Measurements from ENCODE around the gene RB1. TPM values are rescaled to one million over a fixed set of nuclear protein-coding genes. Genes with fewer than 3 reads are reported as not detected.
"Not testable (repeated sequence)": the region's sequence is repeated elsewhere in the genome, so short reads cannot be mapped to it uniquely, and the experiment has no call there.

The RB1 gene
- total RNA-seq, 2 donors from 2014 or later: 26.5 to 48.1 TPM

- DNase-seq (ENCODE audit: low spot score) (no peak), ATAC-seq (ENCODE audit: insufficient number of reproducible peaks, low FRiP score, low read depth) (no peak)
- Histone ChIP-seq H3K9me3 (no peaks in the 10 kb centered on the region), H3K4me1 (ENCODE audit: control insufficient read depth in 1 of 2, low read depth in 2 of 2) (no peaks in the 10 kb centered on the region), H3K36me3 (no peaks in the 10 kb centered on the region), H3K27ac (no peak overlapping the region), H3K4me3 (no peak overlapping the region), H3K27me3 (replicated peaks; ENCODE audit: insufficient read depth) (no peaks in the 10 kb centered on the region)
- TF ChIP-seq, protein P1, sequence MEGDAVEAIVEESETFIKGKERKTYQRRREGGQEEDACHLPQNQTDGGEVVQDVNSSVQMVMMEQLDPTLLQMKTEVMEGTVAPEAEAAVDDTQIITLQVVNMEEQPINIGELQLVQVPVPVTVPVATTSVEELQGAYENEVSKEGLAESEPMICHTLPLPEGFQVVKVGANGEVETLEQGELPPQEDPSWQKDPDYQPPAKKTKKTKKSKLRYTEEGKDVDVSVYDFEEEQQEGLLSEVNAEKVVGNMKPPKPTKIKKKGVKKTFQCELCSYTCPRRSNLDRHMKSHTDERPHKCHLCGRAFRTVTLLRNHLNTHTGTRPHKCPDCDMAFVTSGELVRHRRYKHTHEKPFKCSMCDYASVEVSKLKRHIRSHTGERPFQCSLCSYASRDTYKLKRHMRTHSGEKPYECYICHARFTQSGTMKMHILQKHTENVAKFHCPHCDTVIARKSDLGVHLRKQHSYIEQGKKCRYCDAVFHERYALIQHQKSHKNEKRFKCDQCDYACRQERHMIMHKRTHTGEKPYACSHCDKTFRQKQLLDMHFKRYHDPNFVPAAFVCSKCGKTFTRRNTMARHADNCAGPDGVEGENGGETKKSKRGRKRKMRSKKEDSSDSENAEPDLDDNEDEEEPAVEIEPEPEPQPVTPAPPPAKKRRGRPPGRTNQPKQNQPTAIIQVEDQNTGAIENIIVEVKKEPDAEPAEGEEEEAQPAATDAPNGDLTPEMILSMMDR (IDR thresholded peaks at IDR 0.05): no peak
Observed at GRCh38 chr13:48424212-48424611, 120.7 kb downstream of the RB1 start.

DNA sequence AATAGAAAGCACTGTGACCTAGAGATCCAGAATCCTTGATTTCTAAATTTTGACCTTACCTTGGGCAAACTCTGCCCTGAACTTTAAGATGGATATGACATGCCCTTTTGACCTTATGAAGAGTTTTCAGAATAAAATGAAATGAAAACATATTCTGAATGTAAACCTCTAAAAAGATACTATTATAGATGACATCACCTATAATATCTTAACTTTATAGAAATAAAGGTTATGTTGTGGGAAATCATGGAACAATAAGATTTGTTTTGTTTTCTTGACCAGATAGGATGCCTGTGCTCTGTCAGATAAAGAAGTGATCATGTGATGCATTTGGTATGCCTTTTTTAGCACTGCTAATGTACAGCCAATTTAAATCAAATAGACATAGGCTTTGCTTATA is 122.5 kb downstream of the RB1 start:
- Histone ChIP-seq H3K4me1 (ENCODE audit: control insufficient read depth in 1 of 2, low read depth in 2 of 2) (peaks cover 12 to 13% of the 10 kb centered on the region in 2 donors), H3K9me3 (no peaks in the 10 kb centered on the region), H3K36me3 (no peaks in the 10 kb centered on the region), H3K27ac (no peak overlapping the region), H3K4me3 (no peak overlapping the region), H3K27me3 (replicated peaks; ENCODE audit: insufficient read depth) (no peaks in the 10 kb centered on the region)
- ATAC-seq (ENCODE audit: insufficient number of reproducible peaks, low FRiP score, low read depth): no peak
- TF ChIP-seq, protein P1 (IDR thresholded peaks at IDR 0.05): no peak
- DNase-seq (ENCODE audit: low spot score): no peak

DNA sequence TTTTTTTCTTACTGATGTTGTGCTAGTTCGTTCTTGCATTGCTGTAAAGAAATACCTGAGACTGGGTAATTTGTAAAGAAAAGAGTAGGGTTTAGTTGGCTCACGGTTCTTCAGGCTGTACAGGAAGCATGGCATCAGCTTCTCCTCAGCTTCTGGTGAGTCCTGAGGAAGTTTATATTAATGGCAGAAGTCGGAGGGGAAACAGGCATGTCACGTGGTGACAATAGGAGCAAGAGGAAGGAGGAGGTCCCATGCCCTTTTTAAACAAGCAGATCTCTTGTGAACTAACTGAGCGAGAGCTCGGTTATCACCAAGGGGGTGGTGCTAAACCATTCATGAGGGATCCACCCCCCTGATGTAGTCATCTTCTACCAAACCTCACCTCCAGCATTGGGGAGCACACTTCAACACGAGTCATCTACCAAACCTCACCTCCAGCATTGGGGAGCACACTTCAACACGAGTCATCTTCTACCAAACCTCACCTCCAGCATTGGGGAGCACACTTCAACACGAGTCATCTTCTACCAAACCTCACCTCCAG is 123.3 kb downstream of the RB1 start:
- H3K4me3 ChIP-seq; DNase-seq (ENCODE audit: low spot score); ATAC-seq (ENCODE audit: insufficient number of reproducible peaks, low FRiP score, low read depth): not testable (repeated sequence)

DNA sequence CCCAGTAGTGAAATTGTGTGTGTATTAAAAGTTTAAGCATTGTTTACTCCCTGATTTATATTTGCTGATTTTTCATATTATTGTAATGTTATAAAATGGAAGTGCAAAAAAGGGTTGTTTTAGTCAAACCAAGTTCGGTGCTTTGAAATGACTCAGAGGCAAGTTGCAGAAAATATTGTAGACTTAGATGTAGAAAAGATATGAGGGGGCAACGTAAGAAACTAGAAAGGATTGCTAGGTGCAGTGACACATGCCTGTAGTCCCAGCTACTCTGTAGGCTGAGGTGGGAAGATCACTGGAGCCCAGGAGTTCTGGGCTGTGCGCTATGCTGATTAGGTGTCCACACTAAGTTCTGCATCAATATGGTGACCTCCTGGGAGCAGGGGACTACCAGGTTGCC is 125.5 kb downstream of the RB1 start:
- Histone ChIP-seq H3K36me3 (no peaks in the 10 kb centered on the region), H3K27me3 (replicated peaks; ENCODE audit: insufficient read depth) (no peaks in the 10 kb centered on the region), H3K9me3 (no peaks in the 10 kb centered on the region), H3K4me1 (ENCODE audit: control insufficient read depth in 1 of 2, low read depth in 2 of 2) (peaks cover 29 to 31% of the 10 kb centered on the region in 2 donors), H3K27ac (no peak overlapping the region), H3K4me3 (no peak overlapping the region)
- DNase-seq (ENCODE audit: low spot score): no peak
- no peak for ATAC-seq (ENCODE audit: insufficient number of reproducible peaks, low FRiP score, low read depth)
- TF ChIP-seq, protein P1 (IDR thresholded peaks at IDR 0.05): no peak

More for the DNA sequence above, 123.3 kb downstream of the RB1 start:
- H3K36me3 ChIP-seq; H3K27ac ChIP-seq; H3K9me3 ChIP-seq; H3K27me3 ChIP-seq (replicated peaks; ENCODE audit: insufficient read depth): not testable (repeated sequence)
- peaks cover 19 to 21% of the 10 kb centered on the region in 2 donors for H3K4me1 ChIP-seq (ENCODE audit: control insufficient read depth in 1 of 2, low read depth in 2 of 2)

- H3K27ac ChIP-seq: peak overlapping the region in 1 of 2 donors; percentile 67
- DNase-seq (ENCODE audit: low spot score): no peak
- no peak overlapping the region for H3K4me3 ChIP-seq
- TF ChIP-seq, protein P1 (IDR thresholded peaks at IDR 0.05): no peak
- no peaks in the 10 kb centered on the region for H3K27me3 ChIP-seq (replicated peaks; ENCODE audit: insufficient read depth)
- H3K9me3 ChIP-seq: no peaks in the 10 kb centered on the region
- no peak for ATAC-seq (ENCODE audit: insufficient number of reproducible peaks, low FRiP score, low read depth)
- peaks cover 29 to 39% of the 10 kb centered on the region in 2 donors for H3K4me1 ChIP-seq (ENCODE audit: control insufficient read depth in 1 of 2, low read depth in 2 of 2)
- no peaks in the 10 kb centered on the region for H3K36me3 ChIP-seq
Observed at GRCh38 chr13:48429886-48430285, 126.3 kb downstream of the RB1 start.

- Histone ChIP-seq H3K27ac (peak overlapping the region; percentile 18 to 67), H3K27me3 (replicated peaks; ENCODE audit: insufficient read depth) (no peaks in the 10 kb centered on the region), H3K4me1 (ENCODE audit: control insufficient read depth in 1 of 2, low read depth in 2 of 2) (peaks cover 34 to 47% of the 10 kb centered on the region in 2 donors), H3K36me3 (no peaks in the 10 kb centered on the region), H3K4me3 (no peak overlapping the region), H3K9me3 (no peaks in the 10 kb centered on the region)
- ATAC-seq (ENCODE audit: insufficient number of reproducible peaks, low FRiP score, low read depth) (no peak), DNase-seq (ENCODE audit: low spot score) (no peak)
- TF ChIP-seq, protein P1 (IDR thresholded peaks at IDR 0.05): no peak
Observed at GRCh38 chr13:48431431-48431830, 127.9 kb downstream of the RB1 start.
